ENCODE data around the gene DDX31.

DNA sequence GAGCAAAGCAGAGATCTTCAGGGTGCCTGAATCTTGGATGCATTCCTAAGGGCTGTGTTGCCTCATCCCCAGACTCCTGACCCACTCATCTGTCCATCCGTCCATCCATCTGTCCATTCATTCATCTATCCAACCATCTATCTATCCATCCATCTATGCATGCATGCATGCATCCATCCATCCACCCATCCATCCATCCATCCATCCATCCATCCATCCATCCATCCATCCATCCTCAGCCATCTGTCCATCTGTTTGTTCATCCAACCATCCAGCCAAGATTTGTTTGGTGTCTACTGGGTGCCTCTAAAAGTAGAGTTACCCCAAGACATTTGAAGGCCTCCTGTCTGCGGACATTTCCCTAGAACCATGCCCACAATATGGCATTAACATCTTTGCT lies 115.0 kb downstream of the DDX31 start:
- TF ChIP-seq, protein P1, sequence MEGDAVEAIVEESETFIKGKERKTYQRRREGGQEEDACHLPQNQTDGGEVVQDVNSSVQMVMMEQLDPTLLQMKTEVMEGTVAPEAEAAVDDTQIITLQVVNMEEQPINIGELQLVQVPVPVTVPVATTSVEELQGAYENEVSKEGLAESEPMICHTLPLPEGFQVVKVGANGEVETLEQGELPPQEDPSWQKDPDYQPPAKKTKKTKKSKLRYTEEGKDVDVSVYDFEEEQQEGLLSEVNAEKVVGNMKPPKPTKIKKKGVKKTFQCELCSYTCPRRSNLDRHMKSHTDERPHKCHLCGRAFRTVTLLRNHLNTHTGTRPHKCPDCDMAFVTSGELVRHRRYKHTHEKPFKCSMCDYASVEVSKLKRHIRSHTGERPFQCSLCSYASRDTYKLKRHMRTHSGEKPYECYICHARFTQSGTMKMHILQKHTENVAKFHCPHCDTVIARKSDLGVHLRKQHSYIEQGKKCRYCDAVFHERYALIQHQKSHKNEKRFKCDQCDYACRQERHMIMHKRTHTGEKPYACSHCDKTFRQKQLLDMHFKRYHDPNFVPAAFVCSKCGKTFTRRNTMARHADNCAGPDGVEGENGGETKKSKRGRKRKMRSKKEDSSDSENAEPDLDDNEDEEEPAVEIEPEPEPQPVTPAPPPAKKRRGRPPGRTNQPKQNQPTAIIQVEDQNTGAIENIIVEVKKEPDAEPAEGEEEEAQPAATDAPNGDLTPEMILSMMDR (IDR thresholded peaks at IDR 0.05) = no peak
- TF ChIP-seq POLR2A (IDR thresholded peaks at IDR 0.05) (no peak), EP300 (IDR thresholded peaks at IDR 0.05) (no peak)
